ENCODE data around the gene CYP2W1. TPM values are rescaled to one million over a fixed set of nuclear protein-coding genes. Genes with fewer than 3 reads are reported as not detected.

Gene CYP2W1
- total RNA-seq, 4 donors from 2014 or later: not detected

DNA sequence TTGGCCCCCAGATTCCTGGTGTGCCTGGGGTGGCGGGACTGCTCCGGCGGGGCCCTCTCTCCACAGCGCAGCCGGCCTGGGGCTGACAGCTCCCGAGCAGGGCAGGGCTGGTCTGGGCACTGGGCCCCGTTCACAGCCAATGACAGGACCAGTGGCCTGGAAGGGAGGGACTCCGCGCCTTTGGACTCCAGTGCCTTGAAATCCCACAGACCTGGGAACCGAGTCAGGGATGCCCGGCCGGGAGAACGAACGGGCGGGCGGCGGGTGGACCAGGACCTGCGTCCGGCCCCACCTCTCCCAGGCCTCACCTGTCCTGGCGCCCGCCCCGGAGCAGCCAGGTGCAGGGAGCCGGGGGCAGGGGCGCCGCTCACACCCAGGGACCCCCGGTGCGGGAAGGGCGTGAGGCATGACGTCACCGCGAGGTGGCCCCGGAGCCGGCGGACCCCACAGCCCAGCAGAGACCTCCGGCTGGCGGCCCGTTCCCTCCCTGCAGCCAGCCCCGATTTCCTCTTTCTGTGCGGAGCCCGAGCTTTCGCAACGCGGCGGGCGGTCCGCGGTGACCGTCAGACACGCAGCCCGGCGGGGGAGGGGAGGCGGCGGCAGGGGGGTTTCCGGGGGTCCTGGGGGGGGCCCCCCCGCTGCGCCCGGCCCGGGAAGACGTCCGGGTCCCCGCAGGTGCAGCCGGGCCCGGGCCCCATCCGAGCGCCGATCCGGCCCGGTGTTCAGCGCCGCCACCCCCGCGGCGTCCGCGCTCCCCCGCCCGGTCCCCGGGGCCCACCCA, 29.2 kb upstream of the CYP2W1 start:
- TF ChIP-seq, protein P1, sequence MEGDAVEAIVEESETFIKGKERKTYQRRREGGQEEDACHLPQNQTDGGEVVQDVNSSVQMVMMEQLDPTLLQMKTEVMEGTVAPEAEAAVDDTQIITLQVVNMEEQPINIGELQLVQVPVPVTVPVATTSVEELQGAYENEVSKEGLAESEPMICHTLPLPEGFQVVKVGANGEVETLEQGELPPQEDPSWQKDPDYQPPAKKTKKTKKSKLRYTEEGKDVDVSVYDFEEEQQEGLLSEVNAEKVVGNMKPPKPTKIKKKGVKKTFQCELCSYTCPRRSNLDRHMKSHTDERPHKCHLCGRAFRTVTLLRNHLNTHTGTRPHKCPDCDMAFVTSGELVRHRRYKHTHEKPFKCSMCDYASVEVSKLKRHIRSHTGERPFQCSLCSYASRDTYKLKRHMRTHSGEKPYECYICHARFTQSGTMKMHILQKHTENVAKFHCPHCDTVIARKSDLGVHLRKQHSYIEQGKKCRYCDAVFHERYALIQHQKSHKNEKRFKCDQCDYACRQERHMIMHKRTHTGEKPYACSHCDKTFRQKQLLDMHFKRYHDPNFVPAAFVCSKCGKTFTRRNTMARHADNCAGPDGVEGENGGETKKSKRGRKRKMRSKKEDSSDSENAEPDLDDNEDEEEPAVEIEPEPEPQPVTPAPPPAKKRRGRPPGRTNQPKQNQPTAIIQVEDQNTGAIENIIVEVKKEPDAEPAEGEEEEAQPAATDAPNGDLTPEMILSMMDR (IDR thresholded peaks at IDR 0.05; ENCODE audit: low read depth): no peak

DNA sequence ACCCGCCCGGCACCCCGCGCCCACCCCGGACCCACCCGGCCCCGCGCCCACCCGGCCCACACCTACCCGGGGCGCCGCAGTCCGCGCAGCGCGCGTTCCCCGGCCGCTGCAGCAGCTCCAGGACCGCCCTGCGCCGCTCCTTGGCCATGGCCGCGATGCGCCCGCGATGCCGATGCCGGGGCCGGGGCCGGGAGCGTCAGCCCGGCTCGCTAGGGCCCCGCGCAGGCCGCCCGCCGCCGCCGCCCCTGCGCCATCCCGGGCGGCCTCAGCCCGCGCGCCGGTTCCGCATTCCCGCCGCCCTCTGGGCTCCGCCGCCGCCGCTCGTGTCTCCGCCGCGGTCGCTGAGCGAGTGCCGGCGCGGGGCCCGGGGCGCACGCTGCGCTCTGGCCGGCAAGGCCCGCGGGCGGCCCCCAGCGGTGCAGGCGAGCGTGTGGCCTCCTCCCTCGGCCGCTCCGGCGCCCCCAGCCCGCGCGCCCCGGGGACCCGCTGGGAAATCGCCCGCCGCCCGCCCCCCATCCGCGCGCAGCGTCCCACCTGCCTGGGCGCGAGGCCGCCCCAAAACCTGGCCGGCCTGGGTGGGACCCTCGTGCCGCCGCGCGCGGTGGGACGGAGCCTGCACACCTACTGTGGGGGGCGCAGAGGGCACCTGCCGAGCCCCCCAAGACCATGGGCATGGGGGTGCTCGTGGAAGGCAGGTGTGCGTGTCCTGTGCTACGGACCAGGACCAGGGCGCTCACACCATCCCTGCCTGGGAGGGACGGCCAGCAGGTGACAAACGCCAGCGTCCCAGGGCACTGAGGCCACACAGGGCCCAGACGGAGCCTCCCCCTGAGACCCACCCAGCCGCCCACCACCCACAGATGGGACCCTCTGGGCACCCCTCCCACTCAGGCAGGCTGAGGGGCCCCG, 28.4 kb upstream of the CYP2W1 start, which contains the start of gene ADAP1:
Gene ADAP1 (minus strand): TSS at position 351 of the 909 bp plus-strand sequence. CDS start 203 bp downstream, at position 148.
- TF ChIP-seq, protein P1 (IDR thresholded peaks at IDR 0.05; ENCODE audit: low read depth): no peak

- TF ChIP-seq, protein P1 (IDR thresholded peaks at IDR 0.05; ENCODE audit: low read depth): no peak
These were observed 26.9 kb upstream of the CYP2W1 start for GRCh38 chr7:956031-956430.

DNA sequence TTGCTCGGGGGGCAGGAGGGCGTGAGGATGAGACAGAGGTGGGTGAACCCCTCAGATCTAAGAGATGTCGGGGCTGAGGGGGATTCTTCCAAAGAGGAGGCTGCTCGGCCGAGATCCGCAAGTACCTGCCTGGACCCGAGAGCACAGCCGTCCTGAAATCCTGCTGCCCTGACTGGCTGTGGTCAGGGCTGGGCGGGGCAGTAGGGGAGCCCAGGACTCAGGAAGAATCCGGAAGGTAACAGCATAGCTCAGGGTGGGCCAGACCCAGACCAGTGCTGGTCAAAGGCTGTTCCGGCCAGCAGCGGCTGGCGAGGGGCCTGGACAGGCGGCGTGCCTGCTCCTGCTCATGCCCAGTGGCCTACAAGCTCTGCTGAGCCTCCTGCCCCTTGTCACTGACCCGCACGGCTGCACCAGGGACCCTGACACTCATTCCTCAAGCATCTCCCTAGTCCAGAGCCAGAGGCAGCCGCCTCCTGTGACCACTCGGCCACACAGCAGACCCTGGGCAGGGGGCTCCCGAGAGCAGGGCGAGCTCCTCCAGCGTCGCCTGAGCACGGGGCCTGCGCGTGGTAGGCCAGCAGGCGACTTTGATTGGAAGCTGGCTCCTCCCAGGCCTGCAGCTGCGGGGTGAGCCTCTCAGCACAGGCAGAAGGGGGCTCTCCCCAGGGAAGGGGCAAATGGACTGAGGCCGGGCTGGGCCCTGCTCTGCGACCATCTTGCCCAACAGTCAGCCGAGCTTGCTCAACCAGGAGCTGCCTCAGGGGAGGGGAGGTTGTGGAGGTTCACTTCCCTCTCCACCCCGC, 25.4 kb upstream of the CYP2W1 start:
- TF ChIP-seq, protein P1 (IDR thresholded peaks at IDR 0.05; ENCODE audit: low read depth): no peak

DNA sequence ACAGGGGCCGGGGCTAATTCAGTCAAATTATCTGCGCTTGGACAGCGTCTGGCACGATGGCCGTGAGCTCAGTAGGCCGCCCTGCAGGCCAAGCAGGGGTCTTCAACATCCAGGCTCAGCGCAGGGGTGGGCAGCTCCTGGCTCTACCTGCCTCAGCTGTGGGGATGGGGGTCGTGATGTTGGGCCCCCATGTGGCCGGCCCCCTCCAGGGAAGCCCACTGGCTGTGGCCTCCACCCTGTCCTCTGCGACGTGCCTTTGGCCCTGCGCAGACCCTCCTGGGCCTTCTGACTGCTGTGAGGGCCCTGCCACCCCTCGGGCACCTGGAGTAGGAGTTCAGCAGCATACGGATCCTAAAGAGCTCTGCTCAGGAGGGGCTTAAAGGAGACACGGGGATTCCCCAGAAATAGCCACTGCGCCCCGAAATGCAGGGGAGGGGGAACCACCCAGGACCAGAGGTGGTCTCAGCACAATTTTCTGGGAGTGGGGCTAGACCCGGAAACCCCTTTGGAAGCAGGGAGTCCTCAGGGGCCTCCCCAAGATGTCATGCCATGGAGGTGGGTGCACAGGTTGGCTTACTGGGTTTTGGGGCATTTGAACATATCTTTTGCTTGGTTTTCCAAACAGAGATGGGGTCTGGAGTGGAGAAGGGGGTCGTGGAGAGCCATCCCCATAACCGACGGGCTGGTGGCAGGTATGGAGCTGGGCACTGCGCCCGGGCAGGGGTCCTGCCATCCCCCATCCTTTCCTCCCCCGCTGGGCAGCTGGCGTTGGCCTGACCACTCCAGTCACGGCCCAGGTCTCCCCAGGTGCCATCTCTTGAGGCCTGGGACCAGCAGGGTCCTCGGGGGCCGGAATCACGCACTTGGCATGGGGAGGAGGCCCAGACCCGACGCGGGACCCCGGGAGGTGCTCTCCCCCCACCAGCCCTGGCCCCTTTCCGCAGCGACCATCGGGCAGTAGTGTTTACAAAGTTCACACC, 24.5 kb upstream of the CYP2W1 start:
- TF ChIP-seq, protein P1 (IDR thresholded peaks at IDR 0.05; ENCODE audit: low read depth): no peak

GRCh38 chr7:959271-959670, 23.7 kb upstream of the CYP2W1 start:
- TF ChIP-seq, protein P1 (IDR thresholded peaks at IDR 0.05; ENCODE audit: low read depth): no peak

Measured in subcutaneous adipose tissue (tissue), 4 donors.